Kidney glomerular epithelial cell (primary cell): ENCODE data around the gene LCP1.

Source experiments
- DNase-seq: peaks from one replicate; lab custom pipeline; 2025; lab: John Stamatoyannopoulos, UW

Gene LCP1

GRCh38 chr13:46158983-46159382 is 23.0 kb downstream of the LCP1 start:
- DNase-seq = no peak

GRCh38 chr13:46158222-46158621 is 23.8 kb downstream of the LCP1 start:
- no peak for DNase-seq

GRCh38 chr13:46154136-46154801 is 27.7 kb downstream of the LCP1 start:
- no peak for DNase-seq

GRCh38 chr13:46152627-46153328 is 29.2 kb downstream of the LCP1 start:
- no peak for DNase-seq

GRCh38 chr13:46150134-46150693 is 31.8 kb downstream of the LCP1 start:
- no peak for DNase-seq

GRCh38 chr13:46149272-46150133 is 32.5 kb downstream of the LCP1 start:
- DNase-seq = no peak

GRCh38 chr13:46146898-46147297 is 35.1 kb downstream of the LCP1 start:
- DNase-seq = no peak

GRCh38 chr13:46145950-46146349 is 36.0 kb downstream of the LCP1 start:
- no peak for DNase-seq

GRCh38 chr13:46145135-46145534 is 36.8 kb downstream of the LCP1 start:
- no peak for DNase-seq

- no peak for DNase-seq
Measured at GRCh38 chr13:46143184-46143701, 38.7 kb downstream of the LCP1 start.

- DNase-seq = no peak
Measured at GRCh38 chr13:46142776-46143175, 39.2 kb downstream of the LCP1 start.

GRCh38 chr13:46140044-46140443 is 41.9 kb downstream of the LCP1 start:
- DNase-seq = no peak

- no peak for DNase-seq
Measured at GRCh38 chr13:46137627-46138317, 44.2 kb downstream of the LCP1 start.

GRCh38 chr13:46136688-46137087 is 45.3 kb downstream of the LCP1 start:
- DNase-seq = no peak

- DNase-seq = no peak
Measured at GRCh38 chr13:46134961-46135522, 46.9 kb downstream of the LCP1 start.

- DNase-seq = no peak
Measured at GRCh38 chr13:46134494-46134893, 47.5 kb downstream of the LCP1 start.

- DNase-seq = no peak
Measured at GRCh38 chr13:46132109-46132508, 49.9 kb downstream of the LCP1 start.

GRCh38 chr13:46131705-46132104 is 50.3 kb downstream of the LCP1 start:
- no peak for DNase-seq

- DNase-seq = no peak
Measured at GRCh38 chr13:46129955-46130618, 51.9 kb downstream of the LCP1 start.

GRCh38 chr13:46129124-46129523 is 52.9 kb downstream of the LCP1 start:
- DNase-seq = no peak
